ENCODE results near the gene SYCN.

Gene SYCN

DNA sequence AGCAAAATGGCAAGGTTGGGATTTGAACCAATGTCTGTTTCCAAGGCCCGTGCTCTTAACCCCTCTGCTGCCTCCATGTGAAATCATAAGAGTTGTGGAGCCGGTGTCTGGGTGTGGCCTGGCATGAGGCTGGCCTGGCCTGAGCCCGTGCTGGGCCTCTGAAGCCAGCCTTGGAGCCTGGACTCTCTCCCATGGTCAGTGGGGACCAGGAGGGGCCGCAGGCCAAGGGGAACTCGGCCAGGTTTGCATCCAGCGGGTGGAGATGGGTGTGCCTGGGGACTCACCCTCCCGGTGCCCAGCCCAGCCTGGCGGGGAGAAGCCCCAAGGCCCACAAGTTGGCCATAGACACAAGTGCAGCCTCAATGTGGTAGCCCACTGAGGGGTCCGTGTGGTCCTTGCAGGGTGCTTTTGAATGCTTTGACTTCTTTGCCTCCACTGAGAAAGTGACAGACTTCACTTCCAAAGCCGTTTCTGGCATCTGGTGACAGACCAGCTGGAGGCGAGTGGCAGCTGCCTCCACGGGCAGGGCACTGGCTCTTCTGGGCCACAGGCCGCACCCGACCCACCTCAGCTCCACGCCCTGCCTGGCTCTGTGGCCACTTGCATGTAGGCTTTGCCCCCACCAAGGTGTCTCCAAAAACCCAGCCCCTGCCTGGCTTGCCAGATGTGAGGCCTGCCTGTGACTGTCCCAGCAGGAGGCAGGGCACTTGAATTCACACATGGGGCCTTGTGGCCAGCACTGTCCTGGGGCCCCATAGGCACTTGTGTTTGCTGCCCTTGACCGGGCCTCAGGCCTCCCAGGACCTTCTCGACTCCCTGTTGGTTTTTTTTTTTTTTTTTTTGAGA lies 33.5 kb downstream of the SYCN start:
- no peak for TF ChIP-seq CTCF (IDR thresholded peaks at IDR 0.05; ENCODE audit: borderline replicate concordance, insufficient read depth, low read depth, low read length)
- H3K4me3 ChIP-seq (ENCODE audit: low read depth, low read length), result no peak overlapping the region

DNA sequence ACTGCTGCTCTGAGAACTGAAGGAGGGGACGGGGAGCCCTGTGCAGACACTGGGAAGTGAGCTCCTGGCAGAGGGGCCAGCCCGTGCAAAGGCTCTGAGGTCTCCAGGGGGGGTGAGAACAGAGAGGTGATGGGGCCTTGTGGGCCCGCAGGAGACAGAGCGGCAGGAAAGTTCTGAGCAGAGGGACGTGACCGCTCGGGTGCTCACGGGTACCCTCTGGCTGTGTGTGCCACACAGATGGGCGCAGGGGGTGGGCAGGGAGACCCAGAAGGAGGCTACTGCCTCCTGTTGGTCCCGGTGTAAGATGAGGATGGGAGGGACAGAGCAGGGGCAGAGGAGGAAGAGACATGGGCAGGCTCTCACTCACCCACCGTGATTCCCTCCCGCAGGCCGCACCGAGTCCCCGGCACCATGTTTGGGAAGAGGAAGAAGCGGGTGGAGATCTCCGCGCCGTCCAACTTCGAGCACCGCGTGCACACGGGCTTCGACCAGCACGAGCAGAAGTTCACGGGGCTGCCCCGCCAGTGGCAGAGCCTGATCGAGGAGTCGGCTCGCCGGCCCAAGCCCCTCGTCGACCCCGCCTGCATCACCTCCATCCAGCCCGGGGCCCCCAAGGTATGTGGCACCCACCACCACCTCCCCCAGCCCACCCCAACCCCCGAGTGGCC lies 34.8 kb downstream of the SYCN start:
- TF ChIP-seq CTCF (IDR thresholded peaks at IDR 0.05; ENCODE audit: borderline replicate concordance, insufficient read depth, low read depth, low read length), result no peak
- H3K4me3 ChIP-seq (ENCODE audit: low read depth, low read length), result no peak overlapping the region

DNA sequence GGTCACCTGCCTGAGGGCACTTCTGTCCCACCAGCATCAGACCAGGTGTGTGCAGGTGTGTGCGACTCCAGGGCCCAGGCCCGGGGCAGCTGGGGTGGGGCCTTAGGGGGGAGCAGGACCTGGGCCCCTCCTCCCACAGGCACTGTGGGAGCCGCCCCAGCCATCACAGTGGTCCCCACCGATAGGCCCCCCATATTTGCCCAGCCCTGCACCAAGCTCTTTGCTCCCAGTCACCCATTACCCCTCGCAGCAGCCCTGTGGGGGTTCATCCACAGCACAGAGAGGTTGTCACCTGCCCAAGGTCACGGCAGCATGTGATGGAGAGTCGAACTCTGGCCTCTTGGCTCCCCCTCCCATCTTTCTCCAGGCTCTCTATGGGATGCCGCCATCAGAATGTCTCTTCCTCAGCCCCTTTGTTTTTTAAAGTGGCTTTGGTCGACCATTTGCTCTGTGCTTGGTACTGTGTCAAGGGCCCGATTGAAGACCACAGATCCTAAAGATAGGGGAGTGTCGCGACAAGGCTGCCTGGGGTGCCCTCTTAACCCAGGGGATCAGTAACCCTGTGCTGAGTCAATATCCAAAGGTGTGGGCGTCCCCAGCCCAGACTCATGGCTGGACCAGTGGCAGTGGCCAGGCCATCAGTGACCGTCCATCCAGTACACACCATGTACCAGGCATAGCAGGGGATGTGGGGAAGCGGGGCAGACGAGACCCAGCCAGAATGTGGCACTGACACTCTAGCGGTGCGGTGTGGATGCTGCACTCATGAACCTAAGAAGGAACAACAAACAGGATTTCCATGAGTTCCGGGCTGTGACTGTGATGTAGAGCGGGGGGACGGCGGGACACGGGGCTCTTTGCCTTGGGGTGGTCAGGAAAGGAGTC lies 35.6 kb downstream of the SYCN start:
- H3K4me3 ChIP-seq (ENCODE audit: low read depth, low read length), result no peak overlapping the region
- TF ChIP-seq CTCF (IDR thresholded peaks at IDR 0.05; ENCODE audit: borderline replicate concordance, insufficient read depth, low read depth, low read length), result no peak

GRCh38 chr19:39167461-39168257 lies 36.4 kb downstream of the SYCN start:
- H3K4me3 ChIP-seq (ENCODE audit: low read depth, low read length), result no peak overlapping the region
- TF ChIP-seq CTCF (IDR thresholded peaks at IDR 0.05; ENCODE audit: borderline replicate concordance, insufficient read depth, low read depth, low read length), result no peak

DNA sequence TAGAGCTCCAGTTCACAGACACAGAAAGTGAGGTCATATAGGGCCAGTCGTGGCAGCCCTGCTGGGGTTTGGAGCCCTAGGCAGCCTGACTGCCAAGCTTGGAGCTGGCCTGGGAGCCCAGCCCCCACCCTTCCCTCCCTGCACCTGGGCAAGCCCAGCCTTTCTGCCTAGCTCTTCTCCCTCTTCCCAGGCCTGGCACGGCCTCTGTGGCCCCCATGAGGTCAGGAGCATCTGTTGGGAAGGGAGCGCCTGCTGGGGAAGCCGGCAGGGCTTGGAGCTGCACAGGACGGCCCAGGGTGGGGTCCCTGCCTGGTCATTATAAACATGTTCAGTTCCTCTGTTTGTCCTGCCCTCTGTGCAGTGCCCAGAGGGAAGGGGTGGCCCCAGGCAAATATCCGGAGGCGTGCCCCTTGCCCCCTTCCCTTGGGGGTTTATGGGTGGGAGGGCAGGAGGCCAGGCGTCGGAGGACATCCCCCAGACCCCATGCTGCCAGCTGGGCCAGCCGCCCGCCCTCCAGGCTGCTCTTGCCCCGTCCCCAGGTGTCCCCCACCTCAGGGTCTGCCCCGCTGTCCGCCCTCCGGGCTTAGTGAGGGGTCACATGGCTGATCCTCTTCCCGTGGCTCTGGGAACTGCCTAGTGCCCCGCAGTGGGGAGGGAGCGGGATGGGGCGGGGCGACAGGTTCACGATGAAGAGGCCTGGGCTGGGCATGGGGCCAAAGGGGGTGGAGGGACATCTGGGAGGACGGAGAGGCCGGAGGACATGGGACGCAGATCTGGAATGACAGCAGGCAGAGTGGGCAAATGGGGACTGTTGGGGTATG lies 37.3 kb downstream of the SYCN start:
- TF ChIP-seq CTCF (IDR thresholded peaks at IDR 0.05; ENCODE audit: borderline replicate concordance, insufficient read depth, low read depth, low read length), result no peak
- no peak overlapping the region for H3K4me3 ChIP-seq (ENCODE audit: low read depth, low read length)

- no peak for TF ChIP-seq CTCF (IDR thresholded peaks at IDR 0.05; ENCODE audit: borderline replicate concordance, insufficient read depth, low read depth, low read length)
- no peak overlapping the region for H3K4me3 ChIP-seq (ENCODE audit: low read depth, low read length)
Measured at GRCh38 chr19:39165857-39166256, 38.2 kb downstream of the SYCN start.

Measured in GM12875 (cell line).